GM19324 (cell line): ENCODE data around the gene RPS29.

Experiments used
- ATAC-seq: cut with Tn5 transposase; IDR thresholded peaks from one replicate; pipeline ENCODE4 v1.9.1; 2021; ENCODE audit warnings: mild to moderate bottlenecking, moderate library complexity; ENCODE audit not compliant: unreplicated experiment, low FRiP score

The RPS29 gene

DNA sequence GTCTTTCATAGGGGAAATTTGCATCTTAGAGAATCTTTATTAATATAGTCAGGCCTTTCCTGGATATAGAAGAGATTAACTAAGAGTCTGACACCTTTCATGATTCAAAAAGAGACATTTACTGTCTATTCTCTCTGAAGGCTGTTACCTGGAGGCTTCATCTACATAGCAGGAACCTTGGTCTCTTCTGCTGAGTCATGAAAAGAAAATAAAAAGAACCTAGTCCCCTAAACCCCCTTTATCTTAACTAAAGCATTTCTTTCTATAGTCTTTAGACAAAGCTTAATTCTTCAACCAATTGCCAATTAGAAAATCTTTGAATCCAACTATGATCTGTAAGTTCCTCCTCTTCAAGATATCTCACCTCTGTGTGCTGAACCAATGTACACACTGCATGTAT lies 33.1 kb downstream of the RPS29 start:
- no peak for ATAC-seq

DNA sequence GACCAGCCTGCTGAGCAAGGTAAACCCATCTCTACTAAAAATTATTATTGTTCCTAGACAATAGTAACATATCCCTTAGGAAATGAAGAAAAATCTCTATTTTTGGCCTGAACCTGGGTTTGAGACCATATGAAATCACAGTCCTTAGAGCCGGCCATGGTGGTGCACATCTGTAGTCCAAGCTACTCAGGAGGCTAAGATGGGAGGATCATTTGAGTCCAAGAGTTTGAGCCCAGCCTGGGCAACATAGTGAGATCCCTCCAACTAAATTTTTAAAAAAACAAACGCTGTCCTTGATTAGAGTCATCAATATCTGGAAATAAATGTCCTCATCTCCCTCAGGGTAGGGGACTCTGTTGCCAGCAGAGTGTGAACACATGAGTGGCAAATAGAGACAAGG lies 34.6 kb downstream of the RPS29 start:
- ATAC-seq = no peak

DNA sequence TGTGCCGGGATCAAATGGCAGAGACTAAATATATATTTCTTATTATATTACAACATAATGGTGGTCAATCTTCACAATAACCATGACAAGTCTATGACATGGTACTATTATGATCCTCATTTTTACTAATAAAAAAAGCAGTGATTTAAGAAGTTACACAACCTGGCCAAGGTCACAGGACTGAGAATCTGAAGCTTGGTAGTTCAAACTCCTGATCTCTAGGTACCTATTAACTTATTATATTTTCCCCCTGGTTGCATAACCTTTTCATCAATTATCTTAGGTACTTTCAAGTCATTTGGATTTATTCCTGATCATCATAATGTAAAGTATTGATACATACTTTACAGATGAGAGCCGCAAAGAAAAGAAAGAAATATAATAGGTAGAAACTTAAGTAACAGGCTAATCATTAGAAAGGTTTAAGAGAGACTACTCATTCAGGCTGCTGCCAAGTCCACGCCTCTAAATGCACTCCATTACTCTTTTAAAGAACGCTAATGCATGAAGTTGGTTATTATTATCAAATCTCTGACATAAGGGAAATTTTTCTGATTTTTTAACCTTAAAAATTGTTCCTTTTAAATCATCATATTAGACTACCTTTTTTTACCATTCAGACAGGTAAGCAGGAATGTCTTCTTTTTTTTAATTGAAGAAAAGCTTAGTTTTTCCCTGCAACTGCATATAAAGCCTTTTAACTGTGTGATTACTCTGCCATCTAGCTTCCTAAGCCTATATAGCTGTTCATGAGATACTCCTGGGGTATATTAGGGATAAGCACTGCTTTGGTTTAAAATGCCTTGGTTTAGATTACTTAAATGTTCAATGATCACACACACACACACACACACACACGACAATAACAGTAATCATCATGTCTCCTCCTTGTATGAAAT lies 35.6 kb downstream of the RPS29 start:
- ATAC-seq = no peak

DNA sequence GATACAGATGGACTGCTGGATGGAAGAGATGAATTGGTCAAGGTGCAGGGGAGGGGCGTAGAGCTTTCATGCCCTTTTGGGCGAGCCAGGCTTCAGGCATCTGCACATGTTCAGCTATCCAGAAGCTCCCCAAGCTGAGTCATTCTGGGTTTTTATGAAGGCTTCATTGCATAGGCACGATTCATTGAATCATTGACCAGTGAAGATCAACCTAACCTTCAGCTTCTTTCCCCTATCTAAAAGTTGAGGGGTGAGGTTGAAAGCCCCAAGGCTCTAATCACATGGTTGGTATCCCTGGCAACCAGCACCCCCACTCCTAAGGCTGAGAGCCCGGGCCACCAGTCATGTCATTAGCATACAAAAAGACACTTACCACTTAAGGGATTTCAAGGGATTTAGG lies 36.3 kb downstream of the RPS29 start:
- ATAC-seq = no peak

DNA sequence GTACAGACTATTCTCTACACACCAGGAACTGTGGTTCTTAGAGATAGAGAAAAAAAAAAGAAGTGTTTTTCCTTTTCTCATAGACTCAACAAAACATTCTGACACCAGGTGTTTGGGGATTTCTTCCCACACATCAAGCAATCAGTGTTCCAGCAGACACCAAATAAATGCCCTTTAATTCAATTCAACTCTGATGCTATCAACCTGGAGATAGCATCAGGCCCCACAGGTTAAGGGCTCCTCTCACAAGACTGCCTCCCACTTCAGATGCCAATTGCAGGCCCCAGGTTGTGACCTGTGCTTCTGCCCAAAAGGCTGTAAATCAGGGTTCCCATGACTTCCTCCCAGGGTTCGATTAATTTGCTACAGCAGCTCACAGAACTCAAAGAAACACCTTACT lies 36.7 kb downstream of the RPS29 start:
- ATAC-seq = no peak

DNA sequence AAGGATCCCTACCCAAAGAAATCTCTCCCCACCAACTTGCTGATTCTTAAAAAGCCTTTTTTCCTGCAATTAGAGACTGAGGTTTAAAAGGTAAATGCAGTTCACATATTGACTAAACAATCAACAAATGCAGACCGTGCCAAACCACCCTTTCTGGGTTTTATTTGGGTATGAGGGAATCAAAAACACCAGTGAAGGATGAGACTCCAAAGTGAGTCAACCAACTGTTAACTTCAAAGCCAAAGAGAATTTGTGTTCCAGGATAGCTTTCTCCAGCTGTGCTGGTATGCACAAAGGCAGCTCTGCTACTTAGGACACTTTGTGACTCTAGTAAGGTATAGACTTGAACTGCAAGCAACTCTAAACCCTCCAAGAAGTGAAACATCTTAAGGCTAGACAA lies 39.4 kb downstream of the RPS29 start:
- no peak for ATAC-seq

DNA sequence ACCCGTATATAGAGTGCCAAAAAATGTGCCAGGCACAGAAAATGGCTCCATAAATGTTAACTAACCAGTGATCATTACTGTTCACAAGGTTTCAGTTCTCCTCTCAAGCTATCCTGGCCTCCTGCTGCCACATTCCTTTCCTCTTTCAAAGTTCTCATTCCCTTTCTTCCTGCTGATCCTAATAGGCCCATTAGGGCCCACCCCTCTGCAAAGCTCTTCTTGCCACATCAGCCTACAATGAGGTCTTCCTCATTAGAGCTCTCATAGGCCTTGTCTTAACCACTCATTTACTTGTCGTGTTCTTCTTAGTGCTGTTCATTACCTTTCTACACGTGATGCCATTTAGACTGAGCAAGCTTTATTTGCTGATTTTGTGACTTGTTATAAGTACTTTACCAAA lies 40.5 kb downstream of the RPS29 start:
- ATAC-seq = no peak

DNA sequence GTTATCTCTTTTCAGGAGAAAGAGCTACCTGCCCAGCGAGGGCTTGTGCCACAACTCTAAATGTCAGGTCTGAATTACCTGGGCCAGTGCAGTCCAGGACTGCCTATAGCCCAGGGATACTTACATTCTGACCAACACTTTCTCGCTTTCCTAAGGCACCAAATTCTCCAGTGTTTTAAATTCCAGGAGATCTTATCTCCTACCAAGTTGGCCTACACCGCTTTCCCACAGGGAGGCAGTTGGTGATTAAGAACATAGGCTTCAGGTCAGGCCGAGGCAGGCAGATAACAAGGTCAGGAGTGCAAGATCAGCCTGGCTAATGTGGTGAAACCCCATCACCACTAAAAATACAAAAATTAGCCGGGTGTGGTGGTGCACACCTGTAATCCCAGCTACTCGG lies 41.1 kb downstream of the RPS29 start:
- no peak for ATAC-seq

DNA sequence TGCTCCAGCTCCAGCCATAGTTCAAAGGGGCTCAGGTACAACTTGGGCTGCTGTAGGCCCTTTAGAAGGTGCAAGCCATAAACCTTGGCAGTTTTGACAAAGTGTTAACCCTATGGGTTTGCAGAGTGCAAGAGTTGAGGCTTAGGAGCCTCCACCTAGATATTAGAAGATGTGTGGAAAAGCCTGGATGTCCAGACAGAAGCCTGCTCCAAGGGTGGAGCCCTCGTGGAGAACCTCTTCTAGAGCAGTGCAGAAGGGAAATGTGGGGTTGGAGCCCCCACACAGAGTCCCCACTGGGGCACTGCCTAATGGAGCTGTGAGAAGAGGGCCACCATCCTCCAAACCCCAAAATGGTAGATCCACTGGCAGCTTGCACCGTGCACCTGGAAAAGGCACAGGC lies 45.1 kb downstream of the RPS29 start:
- ATAC-seq = no peak

DNA sequence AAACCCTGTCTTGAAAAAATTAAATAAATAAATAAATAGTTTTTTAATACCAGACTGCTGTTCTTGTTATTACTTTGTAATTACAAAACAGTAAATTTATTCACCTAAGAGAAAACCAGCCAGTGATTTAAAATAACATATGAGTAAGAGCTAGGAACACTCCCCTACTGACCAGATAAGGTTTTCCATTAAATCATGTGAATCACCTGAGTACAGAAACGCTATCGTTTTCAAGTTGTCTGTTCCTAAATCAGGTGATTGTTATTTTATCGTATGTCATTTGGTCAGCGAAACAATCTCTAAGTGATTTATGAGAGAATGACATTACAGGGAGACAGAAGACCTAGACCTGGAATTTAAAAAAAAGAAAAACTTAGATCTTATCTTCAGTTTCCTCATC lies 47.3 kb downstream of the RPS29 start:
- no peak for ATAC-seq
